GM19099 (cell line): ENCODE data around the gene KLKB1.

Experiments
- POLR2A ChIP-seq: IDR thresholded peaks from 3 replicates; pipeline ENCODE4 v1.6.1; 2011; ENCODE audit warnings: low read depth; ENCODE audit not compliant: insufficient read length; ENCODE audit errors: extremely low read depth

The KLKB1 gene

DNA sequence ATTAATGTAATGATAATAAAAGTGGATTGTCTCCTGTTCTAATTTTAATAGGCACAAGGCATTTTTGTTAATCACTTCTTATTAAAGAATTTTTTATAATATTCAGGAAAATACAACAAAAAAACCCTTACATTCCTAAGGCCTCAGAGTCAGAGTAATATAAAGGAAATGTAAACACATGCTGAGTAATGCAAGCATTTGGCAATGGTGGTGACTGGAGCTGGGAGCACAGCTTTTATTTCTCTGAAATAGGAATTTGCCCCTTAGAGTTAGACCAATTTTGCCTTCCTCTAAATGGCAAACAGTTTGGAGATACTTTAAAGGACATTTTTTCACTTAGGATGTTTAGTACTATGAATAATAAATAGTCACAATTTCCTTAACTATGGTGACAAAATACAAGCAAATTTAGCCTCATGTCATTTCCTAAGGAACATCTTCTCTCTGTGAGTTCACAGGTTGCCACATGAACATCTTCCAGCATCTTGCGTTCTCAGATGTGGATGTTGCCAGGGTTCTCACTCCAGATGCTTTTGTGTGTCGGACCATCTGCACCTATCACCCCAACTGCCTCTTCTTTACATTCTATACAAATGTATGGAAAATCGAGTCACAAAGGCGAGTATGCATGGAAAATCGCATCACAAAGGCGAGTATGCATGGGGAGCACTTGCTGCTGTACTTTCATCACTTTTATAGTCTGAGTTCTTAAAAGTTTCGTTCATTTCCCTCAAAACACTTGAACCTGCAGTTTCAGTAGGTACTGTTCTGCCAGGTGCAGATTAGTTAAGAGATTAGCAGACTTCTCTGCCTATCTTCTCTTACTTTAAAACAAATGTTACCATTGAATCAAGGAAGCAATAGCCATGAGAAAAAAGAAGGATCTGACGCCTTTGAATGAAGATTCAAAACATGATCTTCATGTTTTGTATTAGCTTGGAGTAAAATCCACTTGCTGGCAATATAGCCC lies 22.8 kb downstream of the KLKB1 start:
- no peak for TF ChIP-seq POLR2A

DNA sequence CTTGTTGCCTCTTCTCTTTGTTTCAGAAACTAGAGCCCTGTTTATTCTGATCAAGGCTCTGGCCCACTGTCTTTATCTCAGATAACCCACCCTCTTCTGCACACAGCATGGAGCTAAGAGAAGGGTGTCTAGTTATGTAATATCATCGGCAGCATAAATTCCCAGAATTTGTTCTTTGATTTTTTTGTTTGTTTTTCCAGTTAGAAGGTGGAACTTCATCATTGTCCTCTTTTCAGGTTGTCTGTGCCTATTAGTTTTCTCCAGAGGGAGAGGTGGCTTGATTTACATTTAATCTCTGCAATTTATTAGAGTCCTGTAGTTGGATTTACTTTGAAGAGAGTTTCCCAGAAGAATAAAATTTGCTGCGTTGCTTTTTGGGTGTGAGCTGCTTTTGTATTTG lies 23.5 kb downstream of the KLKB1 start:
- TF ChIP-seq POLR2A: no peak

GRCh38 chr4:186255122-186255521 lies 27.8 kb downstream of the KLKB1 start:
- no peak for TF ChIP-seq POLR2A

DNA sequence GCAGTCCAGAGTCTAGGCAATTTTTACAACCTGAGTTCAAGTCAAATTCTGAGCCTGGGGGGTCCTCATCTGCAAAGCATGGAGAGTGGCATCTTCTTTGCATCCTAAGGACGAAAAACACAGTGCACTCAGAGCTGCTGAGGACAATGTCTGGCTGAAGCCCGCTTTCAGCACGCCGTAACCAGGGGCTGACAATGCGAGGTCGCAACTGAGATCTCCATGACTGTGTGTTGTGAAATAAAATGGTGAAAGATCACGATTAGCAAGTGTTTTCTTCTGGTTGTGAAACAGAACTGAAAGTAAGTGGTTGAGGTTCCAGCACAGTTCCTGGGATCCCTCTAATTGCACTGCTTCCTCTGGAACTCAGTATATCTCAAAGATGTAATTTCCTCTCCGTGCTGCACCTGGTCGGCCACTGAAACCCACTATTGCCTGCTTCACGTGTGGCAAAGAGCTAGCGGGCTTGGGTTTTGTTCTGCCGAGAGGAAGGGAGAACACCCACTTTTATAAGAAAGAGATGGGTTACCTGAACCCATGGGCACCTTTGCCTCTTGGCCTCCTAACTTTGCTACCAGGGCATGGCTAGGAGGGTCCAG lies 31.0 kb downstream of the KLKB1 start:
- TF ChIP-seq POLR2A: no peak

DNA sequence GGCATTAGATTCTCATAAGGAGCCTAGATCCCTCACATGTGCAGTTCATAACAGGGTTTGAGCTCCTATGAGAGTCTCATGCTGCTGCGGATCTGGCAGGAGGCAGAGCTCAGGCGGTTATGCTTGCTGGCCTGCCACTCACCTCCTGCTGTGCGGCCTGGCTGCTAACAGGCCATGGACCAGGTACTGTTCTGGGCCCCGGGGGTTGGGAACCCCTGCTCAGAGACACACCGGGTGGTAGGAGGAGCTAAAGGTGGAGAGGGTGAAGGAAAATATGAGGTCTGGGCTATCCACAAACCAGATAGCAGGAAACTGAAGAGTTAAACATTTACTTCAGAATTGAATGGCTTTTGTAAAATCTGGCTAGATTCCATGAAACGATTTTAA lies 32.8 kb downstream of the KLKB1 start:
- TF ChIP-seq POLR2A: no peak

- no peak for TF ChIP-seq POLR2A
Measured at GRCh38 chr4:186260504-186261448, 33.5 kb downstream of the KLKB1 start.

DNA sequence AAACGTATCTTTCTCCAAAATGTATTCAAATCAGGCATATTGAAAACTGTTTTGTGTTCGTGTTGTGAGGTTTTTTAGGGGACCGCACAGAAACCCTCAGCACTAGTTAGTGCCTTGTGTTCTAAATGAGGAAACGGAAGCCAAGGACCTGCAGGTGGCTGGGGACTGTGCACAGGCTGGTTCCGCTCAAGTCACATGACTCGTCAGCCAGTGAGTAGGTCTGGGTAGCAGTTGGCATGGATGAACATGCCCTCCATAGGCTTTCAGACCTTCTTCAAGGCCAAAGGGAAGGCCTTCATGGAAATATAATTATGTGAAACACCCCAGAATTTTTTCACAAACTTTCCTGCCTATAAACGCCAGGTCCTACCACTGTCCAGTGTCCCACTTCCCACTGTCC lies 37.4 kb downstream of the KLKB1 start:
- TF ChIP-seq POLR2A: no peak

DNA sequence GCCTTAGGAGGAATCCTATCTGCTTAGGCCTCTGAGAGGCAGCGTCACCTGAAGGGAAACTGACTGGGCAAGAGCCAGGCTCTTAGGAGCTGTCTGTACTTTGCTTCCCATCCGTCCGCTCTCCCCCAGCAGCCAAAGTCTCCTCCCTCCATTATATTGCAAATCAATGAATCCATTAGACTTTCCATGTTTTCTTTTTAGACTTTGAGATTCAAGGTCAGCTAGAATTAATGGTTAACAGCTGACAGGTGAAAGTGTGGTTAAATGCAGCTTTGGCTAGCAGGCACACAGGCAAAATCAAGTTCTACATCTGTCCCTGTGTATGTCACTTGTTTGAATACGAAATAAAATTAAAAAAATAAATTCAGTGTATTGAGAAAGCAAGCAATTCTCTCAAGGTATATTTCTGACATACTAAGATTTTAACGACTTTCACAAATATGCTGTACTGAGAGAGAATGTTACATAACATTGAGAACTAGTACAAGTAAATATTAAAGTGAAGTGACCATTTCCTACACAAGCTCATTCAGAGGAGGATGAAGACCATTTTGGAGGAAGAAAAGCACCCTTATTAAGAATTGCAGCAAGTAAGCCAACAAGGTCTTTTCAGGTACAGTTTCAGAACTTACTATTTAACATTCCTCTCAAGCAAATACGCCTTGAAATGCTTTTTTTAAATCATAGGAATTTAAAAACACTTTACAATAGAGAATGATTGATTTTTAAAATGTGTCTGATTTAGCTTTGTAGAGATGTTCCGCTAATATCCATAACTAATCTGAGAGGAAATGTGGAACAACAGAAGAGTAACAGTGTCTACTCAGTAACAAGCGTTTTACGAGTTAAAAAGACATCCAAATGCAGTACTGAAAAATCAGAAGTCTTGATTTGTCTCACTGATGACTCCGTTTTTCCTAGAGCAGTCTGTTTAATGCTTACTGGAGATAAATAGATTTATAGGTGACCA lies 38.7 kb downstream of the KLKB1 start, which contains the start of gene F11:
Gene F11 (plus strand): TSS at position 507 of the 970 bp plus-strand sequence. CDS start 948 bp downstream, outside the sequence.
- no peak for TF ChIP-seq POLR2A

- no peak for TF ChIP-seq POLR2A
Measured at GRCh38 chr4:186266729-186267456, 39.6 kb downstream of the KLKB1 start.

DNA sequence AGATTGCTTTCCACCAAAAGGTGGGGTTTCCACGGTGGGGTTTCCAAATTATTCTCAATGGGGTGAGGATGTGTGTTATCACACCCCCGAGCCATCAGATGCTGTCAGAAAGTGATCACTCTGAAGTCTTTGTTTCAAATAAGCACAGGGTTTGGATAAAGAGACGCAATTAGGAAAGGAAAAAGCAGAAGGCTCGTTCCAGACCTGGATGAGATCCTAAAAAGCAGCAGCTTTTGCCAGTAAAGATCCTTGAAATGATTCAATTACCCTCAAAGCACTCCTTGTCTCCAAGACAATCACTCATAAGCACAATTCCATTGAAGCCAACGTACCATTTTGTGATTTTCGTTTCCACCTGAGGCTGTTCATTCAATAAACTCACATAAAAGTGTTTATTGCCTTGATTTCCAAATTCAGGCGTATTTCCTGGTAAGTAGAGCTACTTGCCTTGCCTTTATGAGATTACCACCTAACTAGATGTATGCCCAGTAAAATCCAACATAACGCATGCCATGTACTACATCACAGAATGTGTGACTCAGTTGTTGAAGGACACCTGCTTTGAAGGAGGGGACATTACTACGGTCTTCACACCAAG lies 43.9 kb downstream of the KLKB1 start:
- TF ChIP-seq POLR2A: no peak

GRCh38 chr4:186272699-186273391 lies 45.5 kb downstream of the KLKB1 start:
- TF ChIP-seq POLR2A: no peak

DNA sequence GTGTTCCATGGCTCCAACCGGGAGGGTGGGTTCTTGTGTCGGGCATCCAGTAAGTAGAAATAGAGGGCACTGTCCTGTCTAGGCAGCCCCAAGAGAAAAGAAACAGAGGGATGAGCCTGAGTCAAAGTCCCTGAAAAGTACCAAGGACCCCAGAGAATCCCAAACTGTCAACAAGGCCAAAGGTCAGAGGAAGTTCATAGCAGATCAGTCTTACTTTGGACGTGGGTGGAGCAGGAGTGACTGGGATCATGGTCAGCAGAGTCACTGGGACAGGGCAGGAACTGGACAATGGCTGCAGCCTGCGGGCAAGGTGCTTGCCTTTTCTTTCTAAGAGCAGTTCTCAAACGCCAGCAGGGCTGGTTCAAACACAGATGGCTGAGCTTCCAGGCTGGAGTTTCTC lies 56.0 kb downstream of the KLKB1 start:
- TF ChIP-seq POLR2A: no peak
